Thyroid gland (tissue), 4 donors: Measurements from ENCODE around the gene GHRHR. TPM values are rescaled to one million over a fixed set of nuclear protein-coding genes. Genes with fewer than 3 reads are reported as not detected.
A peak's percentile ranks its signal among the peaks of the same experiment; 100 is the strongest.

ENCODE experiments used
- DNase-seq, 2 donors: peaks; one replicate each; pipeline ENCODE4 v3.0.0-alpha.2; 2019
- H3K27ac ChIP-seq, 3 donors: fragments of 200-600 bp; sonication (generic); 1 replicate in 2 of 3; 2 replicates in 1 of 3; pipeline ENCODE4 v1.5.1; 2016 to 2019; ENCODE audit warnings: mild to moderate bottlenecking in 1 of 3, moderate library complexity in 1 of 3
- H3K27me3 ChIP-seq: fragments of 200-600 bp; sonication (generic); one replicate; pipeline ENCODE4 v1.5.1; 2019
- H3K36me3 ChIP-seq, 2 donors: fragments of 200-600 bp; sonication (generic); one replicate each; pipeline ENCODE4 v1.5.1; 2016 to 2019
- H3K4me1 ChIP-seq, 2 donors: fragments of 200-600 bp; sonication (generic); one replicate each; pipeline ENCODE4 v1.5.1; 2017 to 2019
- H3K4me3 ChIP-seq, 3 donors: fragments of 200-600 bp; sonication (generic); replicated peaks in 1 of 3; 1 replicate in 2 of 3; 2 replicates in 1 of 3; pipeline ENCODE4 v1.5.1; 2016; ENCODE audit warnings: mild to moderate bottlenecking in 1 of 3
- H3K9me3 ChIP-seq: fragments of 200-600 bp; sonication (generic); one replicate; pipeline ENCODE4 v1.5.1; 2017
- CTCF ChIP-seq, 6 experiments: fragments of 200-600 bp in 3 of 6; fragments of 450-650 bp in 3 of 6; sonication (generic) in 3 of 6; IDR thresholded peaks; one replicate each; pipeline ENCODE4 v1.5.1; 2016 to 2019; ENCODE audit warnings: antibody characterized with exemption in 6 of 6, mild to moderate bottlenecking in 2 of 6, inconsistent platforms in 1 of 6, moderate library complexity in 1 of 6
- POLR2A ChIP-seq, 2 donors: fragments of 450-650 bp; IDR thresholded peaks; one replicate each; pipeline ENCODE4 v1.6.1; 2017; ENCODE audit warnings: antibody characterized with exemption in 2 of 2, mild to moderate bottlenecking in 2 of 2, moderate library complexity in 1 of 2
- WGBS, 2 donors: methylation state at CpG; one replicate each; pipeline ENCODE4 v1.1.5; 2017; 5-methylcytosine and 5-hydroxymethylcytosine counted together
- intact Hi-C: fragments of 100-400 bp; cut with DNase I; formaldehyde crosslinking; loops from one replicate; pipeline ENCODE4 v1.15.1; 2023
- total RNA-seq, 4 donors: library from RNA; depleted of rRNA; stranded (reverse); fragments of >200 nt; gene quantifications; one replicate each; pipeline ENCODE4 v1.2.3, GENCODE V29; 2016

GHRHR gene
- total RNA-seq, 4 donors from 2014 or later = 0.54 TPM; not detected in 3

- peak in 3 of 6 experiments; percentile 37 to 40 (median 39) for TF ChIP-seq CTCF (IDR thresholded peaks at IDR 0.05)
- no peak for TF ChIP-seq POLR2A (IDR thresholded peaks at IDR 0.05)
- Histone ChIP-seq H3K27ac (no peak overlapping the region), H3K4me1 (no peaks in the 10 kb centered on the region), H3K27me3 (no peaks in the 10 kb centered on the region), H3K9me3 (no peaks in the 10 kb centered on the region), H3K4me3 (no peak overlapping the region), H3K36me3 (no peaks in the 10 kb centered on the region)
- 43 to 44% methylated on average over 9 of the region's 9 CpGs for WGBS, 2 donors
- intact Hi-C loops = loop anchor here (5.0 kb wide), 1 partner anchor 176 kb away; no protein-coding TSS in a partner anchor
- peak; percentile 46 to 58 for DNase-seq
Measured at GRCh38 chr7:30977896-30978564, 14.3 kb downstream of the GHRHR start.

- intact Hi-C loops = loop anchor here (5.0 kb wide), 1 partner anchor 177 kb away; no protein-coding TSS in a partner anchor
- H3K4me1 ChIP-seq = peaks cover 0 to 7% of the 10 kb centered on the region in 2 donors
Measured at GRCh38 chr7:30979027-30979426, 15.3 kb downstream of the GHRHR start.

GRCh38 chr7:30980194-30980593 lies 16.4 kb downstream of the GHRHR start:
- Histone ChIP-seq H3K4me3 (no peak overlapping the region), H3K27me3 (no peaks in the 10 kb centered on the region), H3K27ac (no peak overlapping the region), H3K4me1 (peaks cover 0 to 9% of the 10 kb centered on the region in 2 donors), H3K9me3 (no peaks in the 10 kb centered on the region), H3K36me3 (no peaks in the 10 kb centered on the region)
- DNase-seq = no peak
- intact Hi-C loops = loop anchor here (5.0 kb wide), 1 partner anchor 142 kb away; no protein-coding TSS in a partner anchor
- TF ChIP-seq CTCF (IDR thresholded peaks at IDR 0.05) (no peak), POLR2A (IDR thresholded peaks at IDR 0.05) (no peak)
- 66 to 67% methylated on average over 7 of the region's 7 CpGs for WGBS, 2 donors

More at GRCh38 chr7:30979027-30979426, 15.3 kb downstream of the GHRHR start:
- TF ChIP-seq CTCF (IDR thresholded peaks at IDR 0.05) (no peak), POLR2A (IDR thresholded peaks at IDR 0.05) (no peak)
- no peak for DNase-seq
- Histone ChIP-seq H3K27me3 (no peaks in the 10 kb centered on the region), H3K9me3 (no peaks in the 10 kb centered on the region), H3K27ac (no peak overlapping the region), H3K36me3 (no peaks in the 10 kb centered on the region), H3K4me3 (no peak overlapping the region)
- WGBS, 2 donors = 55 to 64% methylated on average over 11 of the region's 11 CpGs

- TF ChIP-seq CTCF (IDR thresholded peaks at IDR 0.05) = no peak
- no peak for TF ChIP-seq POLR2A (IDR thresholded peaks at IDR 0.05)
- no peak for DNase-seq
- no peaks in the 10 kb centered on the region for H3K9me3 ChIP-seq
- 86 to 89% methylated on average over 5 of the region's 5 CpGs for WGBS, 2 donors
- H3K27me3 ChIP-seq = no peaks in the 10 kb centered on the region
- no peaks in the 10 kb centered on the region for H3K36me3 ChIP-seq
- intact Hi-C loops = loop anchor here (5.0 kb wide), 1 partner anchor 142 kb away; no protein-coding TSS in a partner anchor
- no peak overlapping the region for H3K27ac ChIP-seq
- H3K4me1 ChIP-seq = peaks cover 0 to 9% of the 10 kb centered on the region in 2 donors
- H3K4me3 ChIP-seq = no peak overlapping the region
Measured at GRCh38 chr7:30980751-30981150, 17.0 kb downstream of the GHRHR start.
